Smooth muscle cell (in vitro differentiated cells): Measurements from ENCODE around the gene CFAP57. TPM values are rescaled to one million over a fixed set of nuclear protein-coding genes. Genes with fewer than 3 reads are reported as not detected.
A peak's percentile ranks its signal among the peaks of the same experiment; 100 is the strongest.

Experiments used
- DNase-seq: peaks from one replicate; lab custom pipeline; 2025; ENCODE audit not compliant: unreplicated experiment; lab: John Stamatoyannopoulos, UW
- H2AFZ ChIP-seq: fragments of 200-600 bp; sonication (generic); 2 replicates; pipeline ENCODE4 v1.6.0; 2016; ENCODE audit warnings: antibody characterized with exemption, low read depth, mild to moderate bottlenecking
- H3F3A ChIP-seq: fragments of 200-600 bp; sonication (generic); 2 replicates; pipeline ENCODE4 v1.6.0; 2017; ENCODE audit warnings: antibody characterized with exemption, low read depth
- H3K27ac ChIP-seq: fragments of 200-600 bp; sonication (generic); 2 replicates; pipeline ENCODE4 v1.5.1; 2016; ENCODE audit warnings: low read depth, mild to moderate bottlenecking
- H3K27me3 ChIP-seq: fragments of 200-600 bp; sonication (generic); 2 replicates; pipeline ENCODE4 v1.6.1; 2016; ENCODE audit warnings: low read depth, mild to moderate bottlenecking
- H3K36me3 ChIP-seq: fragments of 200-600 bp; sonication (generic); 2 replicates; pipeline ENCODE4 v1.5.1; 2016; ENCODE audit warnings: low read depth
- H3K4me1 ChIP-seq: fragments of 200-600 bp; sonication (generic); 2 replicates; pipeline ENCODE4 v1.5.1; 2016; ENCODE audit warnings: low read depth
- H3K4me2 ChIP-seq: fragments of 200-600 bp; sonication (generic); 2 replicates; pipeline ENCODE4 v1.6.0; 2016; ENCODE audit warnings: mild to moderate bottlenecking
- H3K4me3 ChIP-seq: fragments of 200-600 bp; sonication (generic); 2 replicates; pipeline ENCODE4 v1.5.1; 2016; ENCODE audit warnings: mild to moderate bottlenecking
- H3K79me2 ChIP-seq: fragments of 200-600 bp; sonication (generic); 2 replicates; pipeline ENCODE4 v1.6.0; 2016; ENCODE audit warnings: low read depth, mild to moderate bottlenecking
- H3K9ac ChIP-seq: fragments of 200-600 bp; sonication (generic); 2 replicates; pipeline ENCODE4 v1.6.0; 2016; ENCODE audit warnings: low read depth
- H3K9me3 ChIP-seq: fragments of 200-600 bp; sonication (generic); replicated peaks from 2 replicates; pipeline ENCODE4 v1.5.1; 2016; ENCODE audit warnings: low read depth
- H4K20me1 ChIP-seq: fragments of 200-600 bp; sonication (generic); 2 replicates; pipeline ENCODE4 v1.6.0; 2016; ENCODE audit warnings: low read depth
- CTCF ChIP-seq: fragments of 200-600 bp; sonication (generic); IDR thresholded peaks from 2 replicates; pipeline ENCODE4 v1.5.1; 2017; ENCODE audit warnings: borderline replicate concordance, mild to moderate bottlenecking, antibody characterized with exemption; ENCODE audit not compliant: insufficient read depth, poor library complexity, severe bottlenecking
- WGBS: methylation state at CpG from one replicate; pipeline ENCODE4 v1.1.7; 2016; ENCODE audit warnings: low lambda C conversion rate; 5-methylcytosine and 5-hydroxymethylcytosine counted together
- polyA plus RNA-seq: library from polyadenylated mRNA; unstranded; fragments of >200 nt; fragmentation: Nextera tagmentation; extraction: Ambion mirVana; gene quantifications from 2 replicates; pipeline ENCODE4 v1.2.1, GENCODE V29; 2016
- total RNA-seq: library from RNA; depleted of rRNA; stranded (reverse); fragments of >200 nt; gene quantifications from 2 replicates; pipeline ENCODE4 v1.2.3, GENCODE V29; 2014

CFAP57 gene
- total and polyA plus RNA-seq, 2 experiments from 2014 or later: 0.22 TPM; not detected in 1

DNA sequence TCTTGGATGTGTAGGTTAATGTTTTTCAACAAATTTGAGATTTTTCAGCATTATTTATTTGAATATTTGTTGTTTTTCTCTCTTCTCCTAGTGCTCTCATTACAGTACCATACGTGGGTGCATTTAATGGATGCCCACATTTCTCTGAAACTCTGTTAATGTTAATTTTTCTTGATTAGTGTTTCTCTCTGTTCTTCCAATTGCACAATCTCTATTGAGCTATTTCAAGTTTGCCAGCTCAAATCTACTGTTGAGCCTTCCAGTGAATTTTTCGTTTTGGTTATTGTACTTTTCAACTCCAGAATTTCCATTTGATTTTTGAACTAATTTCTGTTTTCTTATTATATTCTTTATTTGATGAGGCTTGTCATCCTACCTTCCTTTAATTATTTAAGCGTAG lies 31.7 kb downstream of the CFAP57 start:
- no peak overlapping the region for H3K9ac ChIP-seq
- no peaks in the 10 kb centered on the region for H4K20me1 ChIP-seq
- no peaks in the 10 kb centered on the region for H3K79me2 ChIP-seq
- no peak overlapping the region for H3K4me2 ChIP-seq
- H3F3A ChIP-seq: peaks cover 8% of the 10 kb centered on the region
- peaks cover 17% of the 10 kb centered on the region for H3K4me1 ChIP-seq
- H3K9me3 ChIP-seq: no peaks in the 10 kb centered on the region
- H3K4me3 ChIP-seq: no peak overlapping the region
- DNase-seq: no peak
- no peak for TF ChIP-seq CTCF
- H3K27me3 ChIP-seq: no peaks in the 10 kb centered on the region
- H3K36me3 ChIP-seq: no peaks in the 10 kb centered on the region
- no peak overlapping the region for H3K27ac ChIP-seq
- 99% methylated on average over 3 of the region's 3 CpGs for WGBS
- H2AFZ ChIP-seq: no peak overlapping the region

DNA sequence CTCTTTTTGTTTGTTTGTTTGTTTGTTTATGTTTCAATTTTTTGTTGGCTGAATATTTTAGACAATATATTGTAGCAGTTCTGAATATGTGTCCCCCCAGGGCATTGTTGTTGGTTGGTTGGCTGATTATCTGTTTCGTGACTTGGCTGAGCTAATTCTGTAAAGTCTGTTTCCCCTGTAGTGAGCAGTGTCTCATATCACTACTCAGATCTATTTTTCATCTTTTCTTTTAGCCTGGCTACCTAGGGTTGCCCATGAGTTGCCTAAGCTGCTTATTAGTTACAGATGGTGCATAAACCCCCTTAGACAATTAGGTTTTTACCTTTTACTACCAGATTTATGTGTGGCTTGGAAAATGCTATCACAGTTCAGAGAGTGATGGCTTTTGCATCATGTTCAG lies 32.3 kb downstream of the CFAP57 start:
- Histone ChIP-seq H3K79me2 (no peaks in the 10 kb centered on the region), H4K20me1 (no peaks in the 10 kb centered on the region), H3F3A (peaks cover 8% of the 10 kb centered on the region), H3K4me2 (no peak overlapping the region), H3K4me3 (no peak overlapping the region), H3K9me3 (no peaks in the 10 kb centered on the region), H3K9ac (no peak overlapping the region), H3K27ac (no peak overlapping the region), H3K27me3 (no peaks in the 10 kb centered on the region), H3K4me1 (peaks cover 17% of the 10 kb centered on the region), H3K36me3 (no peaks in the 10 kb centered on the region), H2AFZ (no peak overlapping the region)
- no peak for TF ChIP-seq CTCF
- no peak for DNase-seq
- WGBS: 83% methylated on average over 1 of the region's 1 CpG

DNA sequence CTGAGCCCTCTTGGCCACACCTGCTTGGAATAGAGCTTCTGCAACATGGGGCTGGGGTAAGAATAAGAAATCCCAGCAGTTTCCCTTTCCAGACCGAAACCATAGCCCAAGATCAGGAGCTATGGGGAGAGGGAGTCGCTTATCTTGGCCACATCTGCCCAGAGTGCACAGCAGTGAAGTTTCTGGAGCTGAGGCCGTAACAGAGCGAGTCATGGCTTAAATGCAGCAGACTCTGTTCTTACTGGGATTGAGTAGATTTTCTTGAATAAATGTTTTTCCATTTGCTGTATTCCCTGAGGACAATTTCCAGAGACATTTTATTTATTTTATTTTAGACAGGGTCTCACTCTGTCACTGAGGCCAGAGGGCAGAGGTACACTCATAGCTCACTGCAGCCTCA lies 33.5 kb downstream of the CFAP57 start:
- H3K27ac ChIP-seq: peak overlapping the region; percentile 92
- H4K20me1 ChIP-seq: no peaks in the 10 kb centered on the region
- peak overlapping the region; percentile 73 for H3K4me2 ChIP-seq
- peak overlapping the region; percentile 44 for H2AFZ ChIP-seq
- H3K27me3 ChIP-seq: no peaks in the 10 kb centered on the region
- no peak for TF ChIP-seq CTCF
- H3K9me3 ChIP-seq: no peaks in the 10 kb centered on the region
- H3K79me2 ChIP-seq: no peaks in the 10 kb centered on the region
- WGBS: 38% methylated on average over 4 of the region's 4 CpGs
- H3K9ac ChIP-seq: no peak overlapping the region
- H3K4me3 ChIP-seq: no peak overlapping the region
- peaks cover 17% of the 10 kb centered on the region for H3K4me1 ChIP-seq
- no peaks in the 10 kb centered on the region for H3K36me3 ChIP-seq
- DNase-seq: no peak
- H3F3A ChIP-seq: peaks cover 8% of the 10 kb centered on the region

- H3F3A ChIP-seq: peaks cover 8% of the 10 kb centered on the region
- H3K27me3 ChIP-seq: no peaks in the 10 kb centered on the region
- no peaks in the 10 kb centered on the region for H3K36me3 ChIP-seq
- peak overlapping the region; percentile 59 for H3K9ac ChIP-seq
- TF ChIP-seq CTCF: no peak
- H4K20me1 ChIP-seq: no peaks in the 10 kb centered on the region
- H3K4me2 ChIP-seq: peak overlapping the region; percentile 73
- H3K9me3 ChIP-seq: no peaks in the 10 kb centered on the region
- WGBS: 6% methylated on average over 10 of the region's 10 CpGs
- peak overlapping the region; percentile 92 for H3K27ac ChIP-seq
- H3K4me3 ChIP-seq: no peak overlapping the region
- no peak overlapping the region for H2AFZ ChIP-seq
- H3K79me2 ChIP-seq: no peaks in the 10 kb centered on the region
- H3K4me1 ChIP-seq: peaks cover 17% of the 10 kb centered on the region
- no peak for DNase-seq
These were observed 34.6 kb downstream of the CFAP57 start for GRCh38 chr1:43206600-43207228.
